Tibial nerve (tissue), 4 donors: ENCODE data around the gene MICU1. TPM values are rescaled to one million over a fixed set of nuclear protein-coding genes. Genes with fewer than 3 reads are reported as not detected.

Experiments
- DNase-seq, 2 donors: peaks; one replicate each; pipeline ENCODE4 v3.0.0-alpha.2; 2019; ENCODE audit warnings: low spot score in 2 of 2
- H3K27ac ChIP-seq, 4 donors: fragments of 200-600 bp; sonication (generic) in 3 of 4; one replicate each; pipeline ENCODE4 v1.5.1; 2017 to 2019; ENCODE audit warnings: mild to moderate bottlenecking in 1 of 4
- H3K27me3 ChIP-seq, 2 donors: fragments of 200-600 bp; sonication (generic) in 1 of 2; one replicate each; pipeline versions ENCODE4 v1.5.1 to v1.6.0; 2017 to 2019
- H3K36me3 ChIP-seq, 3 donors: fragments of 200-600 bp; sonication (generic); one replicate each; pipeline ENCODE4 v1.5.1; 2018 to 2019
- H3K4me1 ChIP-seq, 4 donors: fragments of 200-600 bp; sonication (generic) in 3 of 4; one replicate each; pipeline ENCODE4 v1.5.1; 2017 to 2019
- H3K4me3 ChIP-seq, 4 donors: fragments of 200-600 bp; sonication (generic) in 3 of 4; one replicate each; pipeline ENCODE4 v1.5.1; 2017 to 2019; ENCODE audit warnings: mild to moderate bottlenecking in 1 of 4, moderate library complexity in 1 of 4
- H3K9me3 ChIP-seq, 4 donors: fragments of 200-600 bp; sonication (generic) in 3 of 4; one replicate each; pipeline ENCODE4 v1.5.1; 2017 to 2019
- CTCF ChIP-seq, 5 experiments: fragments of 200-600 bp in 3 of 5; fragments of 450-650 bp in 2 of 5; sonication (generic) in 3 of 5; IDR thresholded peaks; one replicate each; pipeline ENCODE4 v1.5.1; 2016 to 2019; ENCODE audit warnings: antibody characterized with exemption in 5 of 5, mild to moderate bottlenecking in 3 of 5, moderate library complexity in 2 of 5
- EP300 ChIP-seq, 2 donors: sonication (generic); formaldehyde crosslinking; IDR thresholded peaks; one replicate each; pipeline ENCODE4 v1.6.1; 2017; ENCODE audit warnings: antibody characterized with exemption in 2 of 2, mild to moderate bottlenecking in 1 of 2
- POLR2A ChIP-seq, 2 donors: fragments of 450-650 bp; IDR thresholded peaks; one replicate each; pipeline ENCODE4 v1.6.1; 2017; ENCODE audit warnings: antibody characterized with exemption in 2 of 2, mild to moderate bottlenecking in 2 of 2, moderate library complexity in 2 of 2
- WGBS, 2 donors: methylation state at CpG; one replicate each; pipeline ENCODE4 v1.1.5; 2018; 5-methylcytosine and 5-hydroxymethylcytosine counted together
- total RNA-seq, 4 donors: library from RNA; depleted of rRNA; stranded (reverse); fragments of >200 nt; gene quantifications; one replicate each; pipeline ENCODE4 v1.1.0, GENCODE V29; 2016

MICU1 gene
- total RNA-seq, 4 donors from 2014 or later, result 19.4 to 46.5 (median 35.8) TPM

DNA sequence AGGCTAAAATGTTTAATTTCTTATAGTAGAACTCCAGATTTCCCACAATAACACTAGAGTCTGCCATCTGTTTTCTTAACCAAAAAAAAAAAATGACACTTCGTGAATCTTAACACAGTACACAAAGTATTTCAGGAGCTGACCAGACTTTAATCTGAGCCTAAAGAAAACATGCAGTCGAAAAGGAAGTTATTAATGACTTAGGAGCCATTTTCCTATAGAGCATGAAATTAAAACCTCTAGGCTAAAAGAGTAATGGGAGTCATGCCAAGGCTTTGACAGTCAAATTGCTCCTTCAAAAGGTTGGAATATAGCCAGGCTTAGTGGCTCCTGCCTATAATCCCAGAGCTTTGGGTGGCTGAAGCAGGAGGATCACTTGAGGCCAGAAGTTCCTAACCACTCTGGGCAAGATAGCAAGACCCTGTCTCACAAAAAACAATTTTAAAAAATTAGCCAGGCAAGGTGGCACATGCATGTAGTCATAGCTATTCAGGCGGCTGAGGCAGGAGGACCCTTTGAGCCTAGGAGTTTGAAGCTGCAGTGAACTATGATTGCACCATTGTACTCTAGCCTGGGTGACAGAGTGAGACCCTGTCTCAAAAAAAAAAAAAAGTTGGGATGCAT lies 13.6 kb downstream of the MICU1 start:
- Histone ChIP-seq H3K36me3 (no peaks in the 10 kb centered on the region), H3K27me3 (no peaks in the 10 kb centered on the region), H3K27ac (peak overlapping the region in 1 of 4 donors; percentile 52), H3K9me3 (peaks cover 0 to 8% (median 0%) of the 10 kb centered on the region in 4 donors), H3K4me3 (peak overlapping the region in 1 of 4 donors; percentile 9), H3K4me1 (peaks cover 0 to 13% (median 4%) of the 10 kb centered on the region in 4 donors)
- TF ChIP-seq POLR2A (IDR thresholded peaks at IDR 0.05) (no peak), CTCF (IDR thresholded peaks at IDR 0.05) (no peak), EP300 (IDR thresholded peaks at IDR 0.05) (no peak)
- no peak for DNase-seq
- WGBS, 2 donors, result 37 to 39% methylated on average over 3 of the region's 3 CpGs

DNA sequence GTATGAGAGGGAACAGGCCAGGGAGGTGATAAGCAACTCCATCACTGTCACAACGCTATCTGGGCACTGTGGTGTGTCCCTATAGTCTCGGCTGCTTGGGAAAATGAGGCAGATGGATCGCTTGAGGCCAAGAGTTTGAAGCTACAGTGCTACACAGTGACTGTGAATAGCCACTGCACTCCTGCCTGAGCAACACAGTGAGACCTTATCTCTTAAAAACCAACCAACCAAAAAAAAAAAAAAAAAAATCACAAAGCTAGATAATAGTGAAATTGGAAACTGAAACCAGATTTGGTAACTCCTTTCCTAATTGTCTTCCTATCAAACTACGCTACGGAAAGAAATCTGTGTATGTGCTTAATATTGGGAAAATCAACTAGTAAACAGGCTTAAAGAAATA lies 14.1 kb downstream of the MICU1 start:
- Histone ChIP-seq H3K4me3 (no peak overlapping the region), H3K27me3 (no peaks in the 10 kb centered on the region), H3K36me3 (no peaks in the 10 kb centered on the region), H3K9me3 (peaks cover 0 to 8% (median 0%) of the 10 kb centered on the region in 4 donors), H3K4me1 (peaks cover 0 to 13% (median 4%) of the 10 kb centered on the region in 4 donors), H3K27ac (peak overlapping the region in 1 of 4 donors; percentile 52)
- TF ChIP-seq POLR2A (IDR thresholded peaks at IDR 0.05) (no peak), EP300 (IDR thresholded peaks at IDR 0.05) (no peak), CTCF (IDR thresholded peaks at IDR 0.05) (no peak)
- WGBS, 2 donors, result 81% methylated on average over 5 of the region's 5 CpGs
- DNase-seq, result no peak

- H3K27me3 ChIP-seq, result no peaks in the 10 kb centered on the region
- peaks cover 0 to 3% (median 0%) of the 10 kb centered on the region in 4 donors for H3K9me3 ChIP-seq
- no peaks in the 10 kb centered on the region for H3K36me3 ChIP-seq
- H3K4me1 ChIP-seq, result peaks cover 0 to 16% (median 4%) of the 10 kb centered on the region in 4 donors
- 85 to 86% methylated on average over 1 of the region's 1 CpG for WGBS, 2 donors
- no peak overlapping the region for H3K4me3 ChIP-seq
- H3K27ac ChIP-seq, result no peak overlapping the region
- DNase-seq, result no peak
- TF ChIP-seq CTCF (IDR thresholded peaks at IDR 0.05) (no peak), EP300 (IDR thresholded peaks at IDR 0.05) (no peak), POLR2A (IDR thresholded peaks at IDR 0.05) (no peak)
These were observed 15.4 kb downstream of the MICU1 start for GRCh38 chr10:72610466-72610865.

DNA sequence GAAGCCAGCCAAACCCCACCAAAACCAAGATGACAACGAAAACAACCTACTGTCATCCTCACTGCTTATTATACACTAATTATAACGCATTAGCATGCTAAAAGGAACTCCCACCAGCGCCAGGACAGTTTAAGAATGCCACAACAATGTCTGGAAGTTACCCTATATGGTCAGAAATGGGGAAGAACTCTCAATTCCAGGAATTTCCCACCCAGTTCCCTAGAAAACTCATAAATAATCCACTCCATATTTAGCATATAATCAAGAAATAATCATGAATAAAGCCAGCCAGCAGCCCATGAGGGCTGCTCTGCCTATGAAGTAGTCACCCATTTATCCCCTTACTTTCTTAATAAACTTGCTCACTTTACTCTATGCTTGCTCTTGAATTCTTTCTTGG lies 20.8 kb downstream of the MICU1 start:
- no peak for DNase-seq
- no peaks in the 10 kb centered on the region for H3K36me3 ChIP-seq
- H3K27ac ChIP-seq, result no peak overlapping the region
- H3K9me3 ChIP-seq, result no peaks in the 10 kb centered on the region
- WGBS, 2 donors, result 61 to 62% methylated on average over 3 of the region's 3 CpGs
- no peaks in the 10 kb centered on the region for H3K27me3 ChIP-seq
- H3K4me3 ChIP-seq, result no peak overlapping the region
- TF ChIP-seq CTCF (IDR thresholded peaks at IDR 0.05), result no peak
- TF ChIP-seq POLR2A (IDR thresholded peaks at IDR 0.05), result no peak
- no peak for TF ChIP-seq EP300 (IDR thresholded peaks at IDR 0.05)
- H3K4me1 ChIP-seq, result peaks cover 0 to 15% (median 0%) of the 10 kb centered on the region in 4 donors

GRCh38 chr10:72601144-72601543 lies 24.7 kb downstream of the MICU1 start:
- 96% methylated on average over 2 of the region's 2 CpGs for WGBS, 2 donors
- no peaks in the 10 kb centered on the region for H3K9me3 ChIP-seq
- peaks cover 0 to 15% (median 0%) of the 10 kb centered on the region in 4 donors for H3K4me1 ChIP-seq
- DNase-seq, result no peak
- H3K36me3 ChIP-seq, result no peaks in the 10 kb centered on the region
- no peaks in the 10 kb centered on the region for H3K27me3 ChIP-seq
- H3K4me3 ChIP-seq, result no peak overlapping the region
- TF ChIP-seq CTCF (IDR thresholded peaks at IDR 0.05) (no peak), POLR2A (IDR thresholded peaks at IDR 0.05) (no peak), EP300 (IDR thresholded peaks at IDR 0.05) (no peak)
- no peak overlapping the region for H3K27ac ChIP-seq
